HG03196 (cell line): ENCODE data around the gene ATXN1.
"Not testable (repeated sequence)": the region's sequence is repeated elsewhere in the genome, so short reads cannot be mapped to it uniquely, and the experiment has no call there.

Experiments
- ATAC-seq: cut with Tn5 transposase; IDR thresholded peaks from one replicate; pipeline ENCODE4 v1.9.1; 2021; ENCODE audit not compliant: unreplicated experiment

The ATXN1 gene

DNA sequence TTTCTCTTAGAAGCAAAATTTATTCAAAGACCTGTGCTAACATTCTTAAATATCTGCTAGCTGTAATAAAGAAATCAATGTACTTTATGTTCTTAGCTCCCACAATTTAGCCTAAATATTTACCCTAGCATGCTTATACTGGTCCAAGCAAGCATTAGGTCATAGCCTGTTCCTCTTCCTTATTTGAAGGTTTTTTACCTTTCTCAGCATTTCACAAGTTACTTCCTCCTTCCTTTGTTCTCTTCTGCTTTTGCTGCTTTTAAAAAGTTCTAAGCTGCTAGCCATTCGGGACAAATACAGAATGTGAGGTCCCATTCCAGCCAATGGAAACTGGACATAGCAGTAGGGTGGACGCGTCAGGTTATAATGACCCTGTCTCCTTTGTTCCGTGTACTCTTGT lies 354.7 kb downstream of the ATXN1 start:
- ATAC-seq = not testable (repeated sequence)

GRCh38 chr6:16405375-16405774 lies 355.9 kb downstream of the ATXN1 start:
- no peak for ATAC-seq

GRCh38 chr6:16404456-16404855 lies 356.8 kb downstream of the ATXN1 start:
- no peak for ATAC-seq

GRCh38 chr6:16403831-16404230 lies 357.4 kb downstream of the ATXN1 start:
- ATAC-seq = no peak

- no peak for ATAC-seq
These were observed 358.7 kb downstream of the ATXN1 start for GRCh38 chr6:16402581-16402900.

DNA sequence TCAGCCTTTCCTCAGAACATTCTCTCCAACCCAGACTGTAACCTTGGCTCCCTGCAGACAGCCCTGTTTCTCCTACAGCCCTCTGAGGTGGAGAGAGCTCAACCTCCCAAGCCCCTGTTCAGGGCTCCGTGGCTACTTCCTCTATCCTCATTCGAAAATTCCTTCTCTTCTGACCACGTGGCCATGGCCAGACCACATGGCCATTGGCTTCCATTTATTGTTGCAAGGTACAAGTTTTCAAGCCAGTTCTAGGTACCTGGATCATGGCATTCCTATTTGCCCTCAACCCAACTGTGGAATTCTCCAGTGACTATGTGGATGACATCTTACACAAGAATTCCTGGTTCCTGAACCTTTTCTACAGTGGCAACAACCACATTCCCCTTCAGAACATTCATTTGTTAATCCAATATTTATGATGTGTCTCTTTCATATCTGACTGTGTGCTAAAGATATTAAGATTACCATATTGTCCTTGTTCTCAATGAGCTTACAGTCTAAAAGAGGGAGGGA lies 361.0 kb downstream of the ATXN1 start:
- no peak for ATAC-seq

DNA sequence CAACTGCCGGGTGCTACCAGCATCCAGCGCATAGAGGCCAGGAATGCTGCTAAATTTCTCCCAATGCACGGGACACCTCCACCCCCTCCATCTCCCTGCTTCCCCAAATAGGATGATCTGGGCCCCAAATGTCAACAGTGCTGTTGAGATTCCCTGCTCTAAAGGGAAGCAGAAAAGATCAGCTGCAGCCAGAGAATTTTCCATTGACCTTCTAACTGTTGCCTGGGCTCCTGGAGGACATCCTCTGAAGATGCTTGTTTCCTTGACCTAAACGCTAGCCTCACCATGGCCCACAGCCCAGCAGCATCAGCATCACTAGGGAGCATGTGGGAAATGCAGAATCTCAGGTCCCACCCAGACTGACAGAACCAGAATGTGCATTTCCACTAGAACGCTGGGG lies 361.6 kb downstream of the ATXN1 start:
- no peak for ATAC-seq

GRCh38 chr6:16399158-16399557 lies 362.1 kb downstream of the ATXN1 start:
- ATAC-seq = no peak

GRCh38 chr6:16398587-16398986 lies 362.7 kb downstream of the ATXN1 start:
- ATAC-seq = no peak

GRCh38 chr6:16397623-16398022 lies 363.6 kb downstream of the ATXN1 start:
- no peak for ATAC-seq

- no peak for ATAC-seq
These were observed 364.6 kb downstream of the ATXN1 start for GRCh38 chr6:16396497-16397319.

- ATAC-seq = no peak
These were observed 366.6 kb downstream of the ATXN1 start for GRCh38 chr6:16394632-16395031.

- no peak for ATAC-seq
These were observed 367.9 kb downstream of the ATXN1 start for GRCh38 chr6:16393326-16393725.

- ATAC-seq = no peak
These were observed 369.2 kb downstream of the ATXN1 start for GRCh38 chr6:16392010-16392409.

GRCh38 chr6:16391451-16391912 lies 369.8 kb downstream of the ATXN1 start:
- no peak for ATAC-seq

- ATAC-seq = not testable (repeated sequence)
These were observed 370.3 kb downstream of the ATXN1 start for GRCh38 chr6:16390909-16391450.

GRCh38 chr6:16389642-16390041 lies 371.6 kb downstream of the ATXN1 start:
- ATAC-seq = no peak

GRCh38 chr6:16388488-16388887 lies 372.8 kb downstream of the ATXN1 start:
- ATAC-seq = no peak

DNA sequence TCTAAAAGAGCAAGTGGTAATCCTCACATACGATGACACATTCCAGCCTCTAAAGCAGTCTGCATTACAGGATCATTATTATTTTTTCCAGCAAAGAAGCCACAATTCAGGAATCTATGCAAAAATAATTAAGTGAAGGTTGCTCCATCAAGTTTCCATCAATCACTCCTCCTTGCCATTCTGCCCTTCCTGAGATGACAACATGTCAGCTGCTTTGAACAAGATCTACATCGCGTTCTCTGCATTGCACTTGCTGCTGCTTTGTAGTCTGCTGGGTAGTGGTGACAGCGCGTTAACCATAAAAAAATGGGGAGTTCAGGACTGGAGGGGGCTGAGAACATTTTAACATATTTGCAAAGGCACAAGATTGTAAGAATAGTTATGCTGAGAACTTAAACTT lies 375.2 kb downstream of the ATXN1 start:
- no peak for ATAC-seq

- no peak for ATAC-seq
These were observed 377.6 kb downstream of the ATXN1 start for GRCh38 chr6:16383607-16384206.

- not testable (repeated sequence) for ATAC-seq
These were observed 379.3 kb downstream of the ATXN1 start for GRCh38 chr6:16381968-16382367.

DNA sequence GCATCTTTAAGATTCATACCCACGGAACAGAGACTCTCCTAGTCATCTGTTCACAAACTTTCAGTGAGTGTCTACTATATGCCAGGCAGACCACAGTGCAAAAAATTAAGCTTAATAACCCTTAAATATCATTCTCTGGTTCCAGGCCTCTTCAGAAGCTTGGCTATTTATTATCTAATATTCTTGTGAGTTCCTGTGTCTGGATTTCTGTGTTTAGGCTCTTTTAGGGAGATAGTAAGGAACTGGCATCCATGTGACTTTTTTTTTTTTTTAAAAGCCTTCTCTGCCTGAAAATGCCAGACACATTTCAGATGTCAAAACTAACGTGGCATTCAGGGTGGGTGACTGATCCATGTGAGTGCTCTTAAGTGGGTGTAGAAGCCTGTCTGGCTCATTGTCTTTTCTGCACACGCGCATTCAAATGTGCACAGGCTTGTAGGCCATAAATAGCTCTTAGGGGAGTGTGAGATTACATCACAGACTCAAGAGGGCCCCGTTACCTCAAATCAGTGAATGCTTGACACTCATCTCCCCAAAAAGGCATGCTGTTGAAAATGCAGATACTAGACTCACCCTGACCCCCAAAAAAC lies 380.9 kb downstream of the ATXN1 start:
- no peak for ATAC-seq
